ENCODE measurements around the gene SIN3A. TPM values are rescaled to one million over a fixed set of nuclear protein-coding genes. Genes with fewer than 3 reads are reported as not detected.

The SIN3A gene
- total RNA-seq, 1 donor from 2014 or later = 69.0 TPM

DNA sequence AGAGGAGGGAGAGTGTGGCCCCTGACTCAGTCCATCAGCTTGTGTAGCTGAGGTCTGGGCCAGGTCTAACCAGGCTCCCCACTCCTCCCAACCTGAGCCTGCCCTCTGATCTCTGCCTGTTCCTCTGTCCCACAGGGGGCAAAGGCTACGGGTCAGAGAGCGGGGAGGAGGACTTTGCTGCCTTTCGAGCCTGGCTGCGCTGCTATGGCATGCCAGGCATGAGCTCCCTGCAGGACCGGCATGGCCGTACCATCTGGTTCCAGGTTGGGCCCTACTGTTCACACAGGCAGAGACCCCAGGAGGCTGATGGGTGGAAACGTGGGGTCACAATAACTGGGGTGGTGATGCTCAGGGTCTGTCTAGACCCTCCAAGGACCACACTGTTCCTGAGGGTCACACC is 97.9 kb downstream of the SIN3A start:
- Histone ChIP-seq H3K4me1 (peaks cover 2% of the 10 kb centered on the region), H2AFZ (replicated peaks) (no peak overlapping the region), H3K27ac (no peak overlapping the region), H3K36me3 (no peaks in the 10 kb centered on the region), H3K79me2 (ENCODE audit: low read depth) (no peaks in the 10 kb centered on the region), H3K27me3 (peaks cover 17% of the 10 kb centered on the region), H4K20me1 (ENCODE audit: low read depth) (no peaks in the 10 kb centered on the region), H3K9ac (no peak overlapping the region), H3K4me2 (no peak overlapping the region), H3K4me3 (no peak overlapping the region), H3F3A (ENCODE audit: low read depth) (peaks cover 3% of the 10 kb centered on the region), H3K9me3 (ENCODE audit: low read depth) (no peaks in the 10 kb centered on the region)
- Mint-ChIP-seq H3K36me3 (no peaks in the 10 kb centered on the region), H3K27ac (no peak overlapping the region), H3K9me3 (no peaks in the 10 kb centered on the region), H3K4me1 (peaks cover 2% of the 10 kb centered on the region), H3K4me3 (no peak overlapping the region), H3K27me3 (ENCODE audit: insufficient read depth, low read depth) (peaks cover 2% of the 10 kb centered on the region)
- TF ChIP-seq, protein P1, sequence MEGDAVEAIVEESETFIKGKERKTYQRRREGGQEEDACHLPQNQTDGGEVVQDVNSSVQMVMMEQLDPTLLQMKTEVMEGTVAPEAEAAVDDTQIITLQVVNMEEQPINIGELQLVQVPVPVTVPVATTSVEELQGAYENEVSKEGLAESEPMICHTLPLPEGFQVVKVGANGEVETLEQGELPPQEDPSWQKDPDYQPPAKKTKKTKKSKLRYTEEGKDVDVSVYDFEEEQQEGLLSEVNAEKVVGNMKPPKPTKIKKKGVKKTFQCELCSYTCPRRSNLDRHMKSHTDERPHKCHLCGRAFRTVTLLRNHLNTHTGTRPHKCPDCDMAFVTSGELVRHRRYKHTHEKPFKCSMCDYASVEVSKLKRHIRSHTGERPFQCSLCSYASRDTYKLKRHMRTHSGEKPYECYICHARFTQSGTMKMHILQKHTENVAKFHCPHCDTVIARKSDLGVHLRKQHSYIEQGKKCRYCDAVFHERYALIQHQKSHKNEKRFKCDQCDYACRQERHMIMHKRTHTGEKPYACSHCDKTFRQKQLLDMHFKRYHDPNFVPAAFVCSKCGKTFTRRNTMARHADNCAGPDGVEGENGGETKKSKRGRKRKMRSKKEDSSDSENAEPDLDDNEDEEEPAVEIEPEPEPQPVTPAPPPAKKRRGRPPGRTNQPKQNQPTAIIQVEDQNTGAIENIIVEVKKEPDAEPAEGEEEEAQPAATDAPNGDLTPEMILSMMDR (IDR thresholded peaks at IDR 0.05) = no peak
- TF ChIP-seq EZH2phosphoT487 (IDR thresholded peaks at IDR 0.05) = no peak
- no peak for TF ChIP-seq EZH2 (IDR thresholded peaks at IDR 0.05)
- DNase-seq (ENCODE audit: low spot score) = no peak

DNA sequence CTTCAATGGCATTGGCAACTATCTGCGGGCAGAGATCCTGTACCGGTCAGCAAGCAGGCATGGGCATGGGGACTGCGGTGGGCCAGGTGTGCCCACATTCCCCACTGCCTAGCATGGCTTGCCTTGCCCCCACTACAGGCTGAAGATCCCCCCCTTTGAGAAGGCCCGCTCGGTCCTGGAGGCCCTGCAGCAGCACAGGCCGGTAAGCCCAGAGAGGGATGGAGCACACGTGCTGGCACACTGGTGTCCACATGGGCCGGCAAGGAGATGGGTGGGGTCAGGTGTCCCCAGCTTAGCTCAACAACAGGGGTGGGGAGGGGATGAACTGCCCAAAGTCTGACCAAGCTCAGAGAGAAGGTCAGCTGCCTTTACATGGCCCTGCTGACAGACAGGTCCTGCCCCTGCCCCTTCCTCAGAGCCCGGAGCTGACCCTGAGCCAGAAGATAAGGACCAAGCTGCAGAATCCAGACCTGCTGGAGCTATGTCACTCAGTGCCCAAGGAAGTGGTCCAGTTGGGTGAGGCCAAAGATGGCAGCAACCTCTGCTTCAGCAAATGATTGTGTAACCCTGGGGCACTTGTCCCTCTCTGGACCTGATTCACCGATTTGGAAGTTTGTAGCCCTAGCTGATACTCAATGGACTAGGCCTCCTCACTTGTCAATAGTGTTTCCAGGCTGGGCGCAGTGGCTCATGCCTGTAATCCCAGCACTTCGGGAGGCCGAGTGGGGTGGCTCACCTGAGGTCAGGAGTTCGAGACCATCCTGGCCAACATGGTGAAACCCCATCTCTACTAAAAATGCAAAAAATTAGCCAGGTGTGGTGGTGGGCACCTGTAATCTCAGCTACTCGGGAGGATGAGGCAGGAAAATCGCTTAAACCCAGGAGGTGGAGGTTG is 99.1 kb downstream of the SIN3A start:
- H3K36me3 ChIP-seq = no peaks in the 10 kb centered on the region
- no peaks in the 10 kb centered on the region for H4K20me1 ChIP-seq (ENCODE audit: low read depth)
- Mint-ChIP-seq H3K4me1 (peaks cover 2% of the 10 kb centered on the region), H3K4me3 (no peak overlapping the region), H3K36me3 (no peaks in the 10 kb centered on the region), H3K9me3 (no peaks in the 10 kb centered on the region), H3K27me3 (ENCODE audit: insufficient read depth, low read depth) (peaks cover 4% of the 10 kb centered on the region), H3K27ac (no peak overlapping the region)
- DNase-seq (ENCODE audit: low spot score) = no peak
- H3K27ac ChIP-seq = no peak overlapping the region
- no peak overlapping the region for H3K4me3 ChIP-seq
- H3K4me1 ChIP-seq = peaks cover 6% of the 10 kb centered on the region
- no peak overlapping the region for H3K9ac ChIP-seq
- H3K79me2 ChIP-seq (ENCODE audit: low read depth) = no peaks in the 10 kb centered on the region
- H3F3A ChIP-seq (ENCODE audit: low read depth) = peaks cover 7% of the 10 kb centered on the region
- no peak overlapping the region for H2AFZ ChIP-seq (replicated peaks)
- no peak overlapping the region for H3K4me2 ChIP-seq
- H3K27me3 ChIP-seq = peaks cover 29% of the 10 kb centered on the region
- TF ChIP-seq EZH2 (IDR thresholded peaks at IDR 0.05) = no peak
- TF ChIP-seq, protein P1 (IDR thresholded peaks at IDR 0.05) = no peak
- no peak for TF ChIP-seq EZH2phosphoT487 (IDR thresholded peaks at IDR 0.05)
- H3K9me3 ChIP-seq (ENCODE audit: low read depth) = no peaks in the 10 kb centered on the region

DNA sequence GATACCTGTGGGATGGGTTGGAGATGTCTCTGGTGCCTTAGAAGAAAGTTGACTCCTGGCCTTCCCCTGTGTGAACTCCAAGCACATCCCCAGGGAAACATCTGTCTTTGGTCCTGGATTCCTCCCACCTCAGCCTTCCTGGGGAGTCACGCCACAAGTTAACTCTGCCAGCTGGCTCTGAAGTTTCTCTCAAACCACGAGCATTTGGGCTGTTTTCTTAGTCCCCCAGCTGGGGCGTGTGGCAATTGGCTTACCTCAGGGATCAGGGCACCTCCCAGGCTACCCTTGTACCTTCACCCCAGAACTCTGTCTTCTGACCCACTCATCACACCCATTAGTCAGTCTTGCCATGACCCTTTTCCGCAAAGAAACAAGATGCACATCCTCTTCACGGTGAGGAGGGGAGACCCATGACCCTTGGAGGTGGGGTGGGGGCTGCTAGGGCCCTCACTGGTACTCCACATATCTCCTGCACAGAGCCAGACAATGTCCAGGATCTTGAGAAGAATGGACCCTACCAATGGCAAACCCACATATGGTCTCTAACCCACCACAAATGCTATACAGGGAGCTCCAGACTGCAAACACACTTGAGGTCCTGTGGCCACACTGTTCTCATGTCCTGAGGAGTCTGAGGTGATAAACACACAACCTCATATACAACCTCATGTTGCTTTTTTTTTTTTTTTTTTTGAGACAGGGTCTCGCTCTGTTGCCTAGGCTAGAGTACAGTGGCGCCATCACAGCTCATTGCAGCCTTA is 100.7 kb downstream of the SIN3A start:
- TF ChIP-seq, protein P1 (IDR thresholded peaks at IDR 0.05) = no peak
- TF ChIP-seq EZH2 (IDR thresholded peaks at IDR 0.05) (no peak), EZH2phosphoT487 (IDR thresholded peaks at IDR 0.05) (no peak)
- H3K27ac ChIP-seq = no peak overlapping the region

More for the DNA sequence above, 100.7 kb downstream of the SIN3A start:
- Histone ChIP-seq H3K4me2 (no peak overlapping the region), H3K4me1 (peaks cover 6% of the 10 kb centered on the region), H3K9ac (no peak overlapping the region), H3F3A (ENCODE audit: low read depth) (peaks cover 13% of the 10 kb centered on the region), H4K20me1 (ENCODE audit: low read depth) (no peaks in the 10 kb centered on the region), H2AFZ (replicated peaks) (no peak overlapping the region), H3K9me3 (ENCODE audit: low read depth) (no peaks in the 10 kb centered on the region), H3K36me3 (no peaks in the 10 kb centered on the region), H3K4me3 (no peak overlapping the region), H3K27me3 (peaks cover 46% of the 10 kb centered on the region), H3K79me2 (ENCODE audit: low read depth) (no peaks in the 10 kb centered on the region)
- H3K36me3 Mint-ChIP-seq = no peaks in the 10 kb centered on the region
- H3K9me3 Mint-ChIP-seq = no peaks in the 10 kb centered on the region
- no peak overlapping the region for H3K4me3 Mint-ChIP-seq
- DNase-seq (ENCODE audit: low spot score) = no peak
- H3K4me1 Mint-ChIP-seq = peaks cover 2% of the 10 kb centered on the region
- H3K27me3 Mint-ChIP-seq (ENCODE audit: insufficient read depth, low read depth) = peaks cover 10% of the 10 kb centered on the region
- no peak overlapping the region for H3K27ac Mint-ChIP-seq
